HG03439 (cell line): Measurements from ENCODE around the gene ZNF598.
"Not testable (repeated sequence)": the region's sequence is repeated elsewhere in the genome, so short reads cannot be mapped to it uniquely, and the experiment has no call there.

Experiments
- ATAC-seq: cut with Tn5 transposase; IDR thresholded peaks from one replicate; pipeline ENCODE4 v1.9.1; 2021; ENCODE audit warnings: mild to moderate bottlenecking, moderate library complexity; ENCODE audit not compliant: unreplicated experiment

The ZNF598 gene

DNA sequence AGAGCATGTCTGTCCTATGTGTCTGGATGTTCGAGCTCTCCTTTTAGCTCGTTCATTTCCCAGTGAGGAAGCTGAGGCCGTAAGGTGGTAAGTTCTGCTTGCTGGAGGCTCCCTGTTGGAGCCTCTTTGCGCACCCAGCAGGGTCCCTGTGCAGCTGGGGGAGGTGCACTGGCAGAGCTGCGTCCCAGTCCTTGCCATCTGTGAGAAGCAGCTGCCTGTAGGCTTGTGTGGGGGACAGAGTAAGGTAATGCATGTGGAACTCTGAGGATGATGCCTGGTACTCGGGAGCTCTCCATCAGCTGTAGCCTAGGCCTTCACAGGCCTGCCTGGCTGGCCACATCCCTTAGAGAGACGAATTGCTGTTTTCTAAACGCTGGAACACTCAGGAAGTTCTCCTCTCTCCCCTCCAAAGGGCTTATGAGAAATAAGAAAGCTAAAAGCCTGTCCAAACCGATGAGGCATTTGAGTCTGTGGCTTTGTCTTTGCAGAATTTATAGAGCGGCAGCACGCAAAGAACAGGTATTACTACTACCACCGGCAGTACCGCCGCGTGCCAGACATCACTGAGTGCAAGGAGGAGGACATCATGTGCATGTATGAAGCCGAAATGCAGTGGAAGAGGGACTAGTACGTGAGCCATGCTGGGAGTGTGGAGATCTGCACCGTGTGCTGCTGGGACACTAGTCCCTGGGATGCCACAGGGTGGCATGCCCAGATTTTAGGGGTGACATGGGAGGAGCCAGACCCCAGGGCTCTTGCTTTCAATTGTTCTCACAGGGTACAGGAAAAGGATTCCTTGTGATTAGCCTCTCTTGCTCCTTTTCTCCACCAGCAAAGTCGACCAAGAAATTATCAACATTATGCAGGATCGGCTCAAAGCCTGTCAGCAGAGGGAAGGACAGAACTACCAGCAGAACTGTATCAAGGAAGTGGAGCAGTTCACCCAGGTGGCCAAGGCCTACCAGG lies 48.7 kb downstream of the ZNF598 start:
- no peak for ATAC-seq

DNA sequence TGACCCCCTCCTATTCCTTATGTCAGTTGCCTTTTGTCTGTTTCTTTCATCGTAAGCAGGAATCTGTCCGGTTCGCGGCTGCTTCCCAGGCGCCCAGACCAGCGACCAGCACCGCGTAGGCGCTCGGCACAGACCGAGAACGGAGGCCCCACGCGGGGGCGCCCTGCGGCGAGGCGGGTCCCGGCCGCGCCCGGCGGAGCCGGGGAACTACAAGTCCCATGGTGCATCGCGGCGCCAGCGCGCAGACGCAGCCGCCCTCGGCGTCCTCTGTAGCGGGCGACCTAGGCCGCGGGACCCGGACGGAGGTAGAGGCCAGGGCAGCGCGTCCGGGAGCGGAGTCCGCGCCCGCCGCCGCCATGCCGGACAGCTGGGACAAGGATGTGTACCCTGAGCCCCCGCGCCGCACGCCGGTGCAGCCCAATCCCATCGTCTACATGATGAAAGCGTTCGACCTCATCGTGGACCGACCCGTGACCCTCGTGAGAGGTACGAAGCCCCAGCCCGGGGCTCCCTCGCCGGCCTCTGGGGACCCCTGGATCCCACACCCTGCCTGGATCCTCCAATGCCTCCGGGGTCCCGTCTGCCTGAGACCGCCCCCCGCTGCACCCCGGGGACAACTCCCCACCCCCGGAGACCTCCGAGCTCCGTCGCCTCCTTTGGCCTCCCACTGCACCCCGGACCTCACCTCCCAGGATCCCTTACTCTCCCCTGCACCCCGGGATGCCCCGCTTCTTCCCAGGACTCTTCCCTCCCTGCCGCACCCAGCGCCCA lies 50.2 kb downstream of the ZNF598 start, which contains the start of gene NDUFB10:
TSS of gene NDUFB10 (plus strand) at position 270 of the 771 bp plus-strand sequence. CDS start at position 357, 87 bp downstream.
- peak; percentile 54 for ATAC-seq

DNA sequence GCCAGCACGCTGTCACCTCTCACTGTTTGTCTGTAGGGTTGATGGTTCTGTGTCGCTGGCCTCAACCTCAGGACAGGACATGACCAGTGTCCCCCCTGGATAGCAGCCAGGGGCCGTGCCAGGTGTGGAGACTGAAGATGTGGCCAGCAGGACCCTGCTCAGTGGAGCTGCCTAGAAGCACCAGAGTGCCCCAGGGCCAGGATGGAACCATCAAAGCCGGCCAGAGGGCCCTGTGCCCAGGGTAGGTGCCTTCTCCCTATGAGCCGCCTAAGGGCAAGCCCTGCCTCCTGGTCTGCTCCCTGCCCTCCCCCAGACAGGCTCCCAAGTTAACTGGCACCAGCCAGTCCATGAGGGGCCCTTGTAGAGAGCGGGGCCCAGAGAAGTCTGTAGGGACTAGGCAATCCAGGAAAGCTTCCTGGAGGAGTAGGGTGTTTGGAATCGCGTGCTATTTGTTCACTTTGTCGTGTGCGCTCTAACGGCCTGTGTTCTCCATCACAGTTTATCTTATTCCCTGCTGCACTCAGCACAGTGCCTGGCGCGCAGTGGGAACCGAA lies 50.8 kb downstream of the ZNF598 start:
- peak; percentile 2 for ATAC-seq

- not testable (repeated sequence) for ATAC-seq
Measured at GRCh38 chr16:1958143-1958491, 51.5 kb downstream of the ZNF598 start.

DNA sequence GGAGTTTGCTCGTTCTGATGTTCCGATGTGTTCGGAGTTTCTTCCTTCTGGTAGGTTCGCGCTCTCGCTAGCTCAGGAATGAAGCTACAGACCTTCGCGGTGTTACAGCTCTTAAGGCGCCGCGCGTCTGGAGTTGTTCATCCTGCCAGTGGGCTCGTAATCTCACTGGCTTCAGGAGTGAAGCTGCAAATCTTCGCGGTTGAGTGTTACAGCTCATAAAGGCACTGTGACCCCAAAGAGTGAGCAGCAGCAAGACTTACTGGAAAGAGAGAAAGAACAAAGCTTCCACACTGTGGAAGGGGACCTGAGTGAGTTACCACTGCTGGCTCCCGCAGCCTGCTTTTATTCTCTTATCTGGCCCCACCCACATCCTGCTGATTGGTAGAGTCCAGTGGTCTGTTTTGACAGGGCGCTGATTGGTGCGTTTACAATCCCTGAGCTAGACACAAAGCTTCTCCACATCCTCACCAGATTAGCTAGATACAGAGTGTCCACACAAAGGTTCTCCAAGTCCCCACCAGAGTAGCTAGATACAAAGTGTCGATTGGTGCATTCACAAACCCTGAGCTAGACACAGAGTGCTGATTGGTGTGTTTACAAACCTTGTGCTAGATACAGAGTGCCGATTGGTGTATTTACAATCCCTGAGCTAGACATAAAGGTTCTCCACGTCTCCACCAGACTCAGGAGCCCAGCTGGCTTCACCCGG lies 52.0 kb downstream of the ZNF598 start:
- ATAC-seq: not testable (repeated sequence)

GRCh38 chr16:1953734-1954133 lies 55.9 kb downstream of the ZNF598 start:
- no peak for ATAC-seq

- ATAC-seq: no peak
Measured at GRCh38 chr16:1950559-1950958, 59.1 kb downstream of the ZNF598 start.

- ATAC-seq: no peak
Measured at GRCh38 chr16:1950047-1950446, 59.6 kb downstream of the ZNF598 start.

DNA sequence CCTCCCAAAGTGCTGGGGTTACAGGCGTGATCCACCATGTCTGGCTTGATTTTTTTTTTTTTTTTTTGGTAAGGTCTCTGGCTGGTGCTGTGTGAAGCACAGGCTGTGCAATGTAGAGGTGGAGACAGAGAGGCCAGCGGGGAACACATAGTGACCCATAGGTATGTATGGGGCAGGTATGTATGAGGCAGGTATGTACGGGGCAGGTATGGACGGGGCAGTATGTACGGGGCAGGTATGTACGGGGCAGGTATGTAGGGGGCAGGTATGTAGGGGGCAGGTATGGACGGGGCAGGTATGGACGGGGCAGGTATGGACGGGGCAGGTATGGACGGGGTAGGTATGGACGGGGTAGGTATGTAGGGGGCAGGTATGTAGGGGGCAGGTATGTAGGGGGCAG lies 60.1 kb downstream of the ZNF598 start:
- no peak for ATAC-seq
